ENCODE measurements around the gene CTTN. TPM values are rescaled to one million over a fixed set of nuclear protein-coding genes. Genes with fewer than 3 reads are reported as not detected.
A peak's percentile ranks its signal among the peaks of the same experiment; 100 is the strongest.

Gene CTTN
- total and polyA plus RNA-seq, 10 of the 15 experiments (the other 5 are each of a cell fraction or from before 2014, with no cell fraction given) = 1.1 to 37.8 (median 11.8) TPM

DNA sequence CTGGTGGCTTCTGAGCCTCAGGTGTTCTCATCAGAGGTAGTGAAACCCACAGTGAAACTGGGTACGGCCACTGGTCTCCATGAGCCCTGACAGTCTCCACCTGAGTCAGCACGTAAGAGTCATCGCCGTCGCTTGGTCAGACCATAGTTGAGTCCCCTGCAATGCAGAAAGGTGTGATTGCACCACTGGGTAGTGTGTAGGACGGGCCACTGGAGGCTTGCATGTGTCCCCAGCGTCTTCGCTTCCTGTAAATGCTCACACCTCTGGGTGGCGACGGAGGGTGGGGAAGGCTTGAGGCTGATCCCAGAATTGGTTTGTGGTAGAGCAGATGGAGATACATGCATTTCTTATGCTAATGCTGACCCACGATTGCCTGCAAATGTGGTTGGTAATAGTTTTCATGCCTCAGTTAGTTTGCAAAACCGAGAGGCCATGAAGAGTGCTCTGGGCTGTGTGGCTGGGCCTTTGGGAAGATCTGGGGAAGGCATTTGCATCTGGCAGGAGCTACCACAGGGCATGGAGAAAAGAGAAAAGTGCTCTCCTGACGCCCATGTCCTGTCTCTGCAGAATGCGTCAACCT is 26.5 kb downstream of the CTTN start:
- BruUV-seq (replicated peaks) = no TSS peak
- H3K27me3 ChIP-seq (replicated peaks in 1 of 2; ENCODE audit: control insufficient read depth in 2 of 2, insufficient read depth in 2 of 2, low read length in 1 of 2) = no peaks in the 10 kb centered on the region

DNA sequence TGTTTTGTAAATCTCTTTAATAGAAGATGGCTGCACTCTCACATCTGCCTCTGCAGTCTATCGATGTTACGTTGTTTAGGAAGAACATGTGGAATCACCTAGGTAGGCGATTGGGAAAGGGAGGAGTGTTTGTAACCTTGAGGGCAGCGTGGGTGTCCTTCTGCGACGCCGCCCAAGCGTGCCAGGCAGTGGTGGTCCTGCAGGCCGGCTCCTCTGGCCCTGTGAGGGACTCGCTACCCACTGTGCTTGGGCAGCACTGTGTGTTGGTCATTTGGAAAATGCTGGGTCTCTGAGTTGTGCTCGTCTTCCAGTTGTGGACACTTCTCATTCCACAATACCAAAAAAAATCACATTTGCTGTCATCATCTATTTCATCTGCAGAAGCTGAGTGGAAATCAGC is 29.1 kb downstream of the CTTN start:
- no peak overlapping the region for H2AFZ ChIP-seq (ENCODE audit: control insufficient read depth, low read depth, low read length)
- H4K20me1 ChIP-seq (ENCODE audit: control insufficient read depth, insufficient read depth) = no peaks in the 10 kb centered on the region
- POLR2A ChIA-PET = no interaction called here
- intact Hi-C loops (cut with micrococcal nuclease; ENCODE audit: unreplicated experiment) = no loop called here
- no peaks in the 10 kb centered on the region for H3K79me2 ChIP-seq (ENCODE audit: control insufficient read depth, insufficient read depth, low read length)
- RAD21 ChIA-PET (ENCODE audit: unreplicated experiment) = no interaction called here
- no TSS peak for BruUV-seq (replicated peaks)
- CTCF ChIA-PET = no interaction called here
- H3K4me2 ChIP-seq (ENCODE audit: control insufficient read depth, insufficient read depth) = no peak overlapping the region
- H3K9me3 ChIP-seq (replicated peaks; ENCODE audit: control insufficient read depth, insufficient read depth, low read length) = no peaks in the 10 kb centered on the region; the same call in 2 of the 3 replicates
- WGBS (ENCODE audit: insufficient coverage, insufficient replicate concordance, low lambda C conversion rate, missing lambda C conversion rate) = 92% methylated on average over 10 of the region's 11 CpGs
- H3K27ac ChIP-seq (ENCODE audit: control insufficient read depth, insufficient read depth) = no peak overlapping the region
- no peak overlapping the region for H3K9ac ChIP-seq (ENCODE audit: control insufficient read depth, insufficient read depth, low read length)
- no peaks in the 10 kb centered on the region for H3K36me3 ChIP-seq (ENCODE audit: control insufficient read depth in 2 of 2, insufficient read depth in 2 of 2, low read length in 1 of 2)
- SMC1A ChIA-PET (ENCODE audit: uncharacterized antibody, unreplicated experiment) = interaction anchor here (1.1 kb wide), 1 partner anchor 105 kb away, joined by 3 read pairs; no protein-coding TSS in a partner anchor
- H3K27me3 ChIP-seq (replicated peaks in 1 of 2; ENCODE audit: control insufficient read depth in 2 of 2, insufficient read depth in 2 of 2, low read length in 1 of 2) = no peaks in the 10 kb centered on the region; a peak in 1 of 4 replicates
- no peak for ATAC-seq
- no peak for FAIRE-seq
- H3K4me3 ChIP-seq = no peak overlapping the region
- peaks cover 22% of the 10 kb centered on the region for H3K4me1 ChIP-seq (ENCODE audit: control insufficient read depth, insufficient read depth, low read length)
- TF ChIP-seq SREBF2 (IDR thresholded peaks at IDR 0.05; ENCODE audit: low read length) = no peak
- TF ChIP-seq BCL11A (IDR thresholded peaks at IDR 0.05; ENCODE audit: low read depth, low read length) = no peak
- TF ChIP-seq ZSCAN29 (IDR thresholded peaks at IDR 0.05) = no peak
- TF ChIP-seq, protein P1, sequence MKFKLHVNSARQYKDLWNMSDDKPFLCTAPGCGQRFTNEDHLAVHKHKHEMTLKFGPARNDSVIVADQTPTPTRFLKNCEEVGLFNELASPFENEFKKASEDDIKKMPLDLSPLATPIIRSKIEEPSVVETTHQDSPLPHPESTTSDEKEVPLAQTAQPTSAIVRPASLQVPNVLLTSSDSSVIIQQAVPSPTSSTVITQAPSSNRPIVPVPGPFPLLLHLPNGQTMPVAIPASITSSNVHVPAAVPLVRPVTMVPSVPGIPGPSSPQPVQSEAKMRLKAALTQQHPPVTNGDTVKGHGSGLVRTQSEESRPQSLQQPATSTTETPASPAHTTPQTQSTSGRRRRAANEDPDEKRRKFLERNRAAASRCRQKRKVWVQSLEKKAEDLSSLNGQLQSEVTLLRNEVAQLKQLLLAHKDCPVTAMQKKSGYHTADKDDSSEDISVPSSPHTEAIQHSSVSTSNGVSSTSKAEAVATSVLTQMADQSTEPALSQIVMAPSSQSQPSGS (IDR thresholded peaks at IDR 0.05; ENCODE audit: low read length) = no peak
- TF ChIP-seq ZNF217 (IDR thresholded peaks at IDR 0.05) = no peak
- no peak for TF ChIP-seq WRNIP1 (IDR thresholded peaks at IDR 0.05; ENCODE audit: borderline replicate concordance, low read depth, low read length)
- no peak for TF ChIP-seq NBN (IDR thresholded peaks at IDR 0.05)
- no peak for TF ChIP-seq STAT3 (IDR thresholded peaks at IDR 0.05; ENCODE audit: low read depth, low read length)
- TF ChIP-seq, protein P2, sequence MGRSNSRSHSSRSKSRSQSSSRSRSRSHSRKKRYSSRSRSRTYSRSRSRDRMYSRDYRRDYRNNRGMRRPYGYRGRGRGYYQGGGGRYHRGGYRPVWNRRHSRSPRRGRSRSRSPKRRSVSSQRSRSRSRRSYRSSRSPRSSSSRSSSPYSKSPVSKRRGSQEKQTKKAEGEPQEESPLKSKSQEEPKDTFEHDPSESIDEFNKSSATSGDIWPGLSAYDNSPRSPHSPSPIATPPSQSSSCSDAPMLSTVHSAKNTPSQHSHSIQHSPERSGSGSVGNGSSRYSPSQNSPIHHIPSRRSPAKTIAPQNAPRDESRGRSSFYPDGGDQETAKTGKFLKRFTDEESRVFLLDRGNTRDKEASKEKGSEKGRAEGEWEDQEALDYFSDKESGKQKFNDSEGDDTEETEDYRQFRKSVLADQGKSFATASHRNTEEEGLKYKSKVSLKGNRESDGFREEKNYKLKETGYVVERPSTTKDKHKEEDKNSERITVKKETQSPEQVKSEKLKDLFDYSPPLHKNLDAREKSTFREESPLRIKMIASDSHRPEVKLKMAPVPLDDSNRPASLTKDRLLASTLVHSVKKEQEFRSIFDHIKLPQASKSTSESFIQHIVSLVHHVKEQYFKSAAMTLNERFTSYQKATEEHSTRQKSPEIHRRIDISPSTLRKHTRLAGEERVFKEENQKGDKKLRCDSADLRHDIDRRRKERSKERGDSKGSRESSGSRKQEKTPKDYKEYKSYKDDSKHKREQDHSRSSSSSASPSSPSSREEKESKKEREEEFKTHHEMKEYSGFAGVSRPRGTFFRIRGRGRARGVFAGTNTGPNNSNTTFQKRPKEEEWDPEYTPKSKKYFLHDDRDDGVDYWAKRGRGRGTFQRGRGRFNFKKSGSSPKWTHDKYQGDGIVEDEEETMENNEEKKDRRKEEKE (IDR thresholded peaks at IDR 0.05) = no peak
- no peak for TF ChIP-seq PAX8 (IDR thresholded peaks at IDR 0.05)
- no peak for TF ChIP-seq POU2F2 (IDR thresholded peaks at IDR 0.05; ENCODE audit: borderline replicate concordance, low read depth, low read length)
- no peak for TF ChIP-seq CHD2 (IDR thresholded peaks at IDR 0.05; ENCODE audit: borderline replicate concordance, low read depth, low read length)
- no peak for TF ChIP-seq FOXM1 (IDR thresholded peaks at IDR 0.05; ENCODE audit: low read depth, low read length)
- TF ChIP-seq KLF5 (IDR thresholded peaks at IDR 0.05; ENCODE audit: partially characterized antibody) = no peak
- no peak for DNase-seq (ENCODE audit: low read depth, low spot score)
- in situ Hi-C loops (cut with MboI) = no loop called here

More for the DNA sequence above, 26.5 kb downstream of the CTTN start:
- Histone ChIP-seq H3K4me1 (ENCODE audit: control insufficient read depth, insufficient read depth, low read length) (peaks cover 22% of the 10 kb centered on the region), H3K36me3 (ENCODE audit: control insufficient read depth in 2 of 2, insufficient read depth in 2 of 2, low read length in 1 of 2) (no peaks in the 10 kb centered on the region; a peak in 1 of 4 replicates), H3K9me3 (replicated peaks; ENCODE audit: control insufficient read depth, insufficient read depth, low read length) (no peaks in the 10 kb centered on the region; the same call in 2 of the 3 replicates), H3K79me2 (ENCODE audit: control insufficient read depth, insufficient read depth, low read length) (no peaks in the 10 kb centered on the region), H3K4me3 (no peak overlapping the region), H2AFZ (ENCODE audit: control insufficient read depth, low read depth, low read length) (no peak overlapping the region), H3K27ac (ENCODE audit: control insufficient read depth, insufficient read depth) (no peak overlapping the region), H4K20me1 (ENCODE audit: control insufficient read depth, insufficient read depth) (no peaks in the 10 kb centered on the region), H3K9ac (ENCODE audit: control insufficient read depth, insufficient read depth, low read length) (no peak overlapping the region), H3K4me2 (ENCODE audit: control insufficient read depth, insufficient read depth) (peak overlapping the region; percentile 62)
- in situ Hi-C loops (cut with MboI) = no loop called here
- TF ChIP-seq MXI1 (IDR thresholded peaks at IDR 0.05; ENCODE audit: low read depth, low read length) (peak; percentile 28; the same call in 1 of the 2 replicates), IKZF2 (IDR thresholded peaks at IDR 0.05) (no peak), RUNX3 (IDR thresholded peaks at IDR 0.05; ENCODE audit: low read length) (peak; percentile 24)
- SMC1A ChIA-PET (ENCODE audit: uncharacterized antibody, unreplicated experiment) = no interaction called here
- RAD21 ChIA-PET (ENCODE audit: unreplicated experiment) = no interaction called here
- DNase-seq (ENCODE audit: low read depth, low spot score) = peak; percentile 26
- peak; percentile 82 for ATAC-seq
- POLR2A ChIA-PET = no interaction called here
- intact Hi-C loops (cut with micrococcal nuclease; ENCODE audit: unreplicated experiment) = no loop called here
- FAIRE-seq = peak; percentile 44
- 5% methylated on average over 14 of the region's 14 CpGs for WGBS (ENCODE audit: insufficient coverage, insufficient replicate concordance, low lambda C conversion rate, missing lambda C conversion rate)
- CTCF ChIA-PET = no interaction called here
